ENCODE data around the gene LPAR2.

LPAR2 gene

GRCh38 chr19:19653597-19654147, 25.7 kb upstream of the LPAR2 start:
- no peaks in the 10 kb centered on the region for H3K4me1 ChIP-seq (ENCODE audit: control insufficient read depth in 2 of 2, insufficient read depth in 2 of 2, low read length in 2 of 2)
- peaks cover 79 to 83% of the 10 kb centered on the region in 2 donors for H3K36me3 ChIP-seq (ENCODE audit: control insufficient read depth in 2 of 2, insufficient read depth in 2 of 2, low read length in 2 of 2)
- H3K9me3 ChIP-seq (ENCODE audit: control insufficient read depth in 2 of 2, low read length in 2 of 2) = no peaks in the 10 kb centered on the region
- H3K27me3 ChIP-seq (ENCODE audit: control insufficient read depth in 2 of 2, insufficient read depth in 2 of 2, low read length in 2 of 2) = no peaks in the 10 kb centered on the region
- H3K4me3 ChIP-seq (ENCODE audit: low read length in 2 of 2) = no peak overlapping the region
- H3K9ac ChIP-seq (ENCODE audit: low read depth in 1 of 2, low read length in 2 of 2) = no peak overlapping the region
- no peak overlapping the region for H3K27ac ChIP-seq (ENCODE audit: low read depth in 2 of 2, low read length in 2 of 2)

DNA sequence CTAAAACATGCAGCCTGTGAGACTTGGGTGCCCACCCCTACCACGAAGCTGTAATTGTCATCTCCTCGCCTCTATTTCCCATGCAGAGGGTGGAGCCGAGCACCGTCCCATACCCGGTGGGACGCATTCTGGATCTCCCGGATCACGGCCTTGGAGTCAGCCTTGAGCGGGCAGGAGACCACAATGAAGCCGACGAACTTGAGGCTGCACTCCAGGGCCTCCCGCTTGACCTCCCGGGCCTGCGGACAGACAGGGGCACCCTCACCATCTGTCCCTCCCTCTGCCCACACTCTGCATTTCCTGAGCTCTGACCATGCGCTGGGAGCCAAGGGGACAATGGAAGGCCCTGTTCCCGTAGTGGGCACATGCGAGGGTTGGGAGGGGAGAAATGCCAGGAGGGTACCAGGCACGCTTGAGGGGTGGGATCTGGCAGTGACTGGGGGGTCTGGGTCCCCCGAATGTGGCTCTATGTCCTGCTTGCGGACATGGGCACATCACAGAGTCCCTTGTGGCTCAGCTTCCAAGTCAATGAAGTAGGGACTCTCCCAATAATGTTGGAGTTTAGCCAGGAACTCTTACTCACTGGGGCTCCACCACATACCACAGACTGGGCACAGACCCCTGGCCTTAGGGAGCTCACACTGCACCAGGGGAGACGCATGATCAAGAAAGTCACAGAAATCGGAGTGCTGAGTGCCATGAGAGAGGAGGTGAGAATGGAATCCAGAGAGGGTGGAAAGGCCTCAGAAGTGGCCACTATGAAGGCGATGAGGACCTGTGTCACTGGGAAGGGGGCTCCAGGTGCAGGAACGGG, 24.7 kb upstream of the LPAR2 start:
- Histone ChIP-seq H3K27me3 (ENCODE audit: control insufficient read depth in 2 of 2, insufficient read depth in 2 of 2, low read length in 2 of 2) (no peaks in the 10 kb centered on the region), H3K9me3 (ENCODE audit: control insufficient read depth in 2 of 2, low read length in 2 of 2) (no peaks in the 10 kb centered on the region), H3K36me3 (ENCODE audit: control insufficient read depth in 2 of 2, insufficient read depth in 2 of 2, low read length in 2 of 2) (peaks cover 74 to 79% of the 10 kb centered on the region in 2 donors), H3K9ac (ENCODE audit: low read depth in 1 of 2, low read length in 2 of 2) (no peak overlapping the region), H3K27ac (ENCODE audit: low read depth in 2 of 2, low read length in 2 of 2) (no peak overlapping the region), H3K4me3 (ENCODE audit: low read length in 2 of 2) (no peak overlapping the region), H3K4me1 (ENCODE audit: control insufficient read depth in 2 of 2, insufficient read depth in 2 of 2, low read length in 2 of 2) (no peaks in the 10 kb centered on the region)

DNA sequence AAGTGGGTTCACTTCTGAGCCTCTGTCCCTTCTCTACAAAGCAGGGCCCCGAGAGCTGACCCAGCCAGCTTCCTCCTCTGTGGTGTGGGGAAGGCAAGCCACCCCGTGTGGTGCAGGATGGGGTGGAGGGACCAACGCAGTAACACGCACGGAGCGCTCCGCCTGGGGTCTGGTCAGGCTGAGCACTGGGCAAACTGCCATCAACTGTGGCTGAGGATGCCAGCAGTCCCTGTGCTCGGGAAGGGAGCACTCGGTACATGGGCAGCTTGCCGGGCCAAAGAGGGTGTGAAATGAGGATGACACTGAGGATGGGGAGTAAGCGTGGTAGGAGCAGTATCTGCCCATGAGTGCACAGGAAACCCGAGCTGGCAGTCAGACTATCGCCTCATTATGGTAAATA, 23.1 kb upstream of the LPAR2 start:
- Histone ChIP-seq H3K4me1 (ENCODE audit: control insufficient read depth in 2 of 2, insufficient read depth in 2 of 2, low read length in 2 of 2) (no peaks in the 10 kb centered on the region), H3K27ac (ENCODE audit: low read depth in 2 of 2, low read length in 2 of 2) (no peak overlapping the region), H3K9me3 (ENCODE audit: control insufficient read depth in 2 of 2, low read length in 2 of 2) (no peaks in the 10 kb centered on the region), H3K9ac (ENCODE audit: low read depth in 1 of 2, low read length in 2 of 2) (no peak overlapping the region), H3K4me3 (ENCODE audit: low read length in 2 of 2) (no peak overlapping the region), H3K27me3 (ENCODE audit: control insufficient read depth in 2 of 2, insufficient read depth in 2 of 2, low read length in 2 of 2) (no peaks in the 10 kb centered on the region), H3K36me3 (ENCODE audit: control insufficient read depth in 2 of 2, insufficient read depth in 2 of 2, low read length in 2 of 2) (peaks cover 75 to 79% of the 10 kb centered on the region in 2 donors)

DNA sequence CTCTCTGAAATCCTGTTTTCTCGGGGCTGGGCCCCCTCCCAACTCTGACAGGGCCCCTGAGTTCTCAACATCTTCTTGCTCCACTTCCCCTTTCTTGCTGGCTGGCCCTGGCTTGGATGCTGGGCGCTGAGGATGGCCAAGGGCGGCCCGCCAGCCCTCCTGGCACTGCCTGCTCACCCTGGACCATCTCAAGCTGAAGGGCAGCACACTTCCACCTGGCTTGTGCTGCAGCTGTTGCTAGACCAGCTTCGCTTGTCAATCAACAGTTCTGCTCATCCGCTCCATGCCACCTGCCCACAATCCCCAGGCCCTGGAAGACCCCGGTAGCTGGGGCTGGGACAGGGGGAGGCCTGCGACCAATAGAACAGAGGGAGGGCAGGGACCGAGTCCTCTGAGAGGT, 22.3 kb upstream of the LPAR2 start:
- Histone ChIP-seq H3K4me1 (ENCODE audit: control insufficient read depth in 2 of 2, insufficient read depth in 2 of 2, low read length in 2 of 2) (no peaks in the 10 kb centered on the region), H3K36me3 (ENCODE audit: control insufficient read depth in 2 of 2, insufficient read depth in 2 of 2, low read length in 2 of 2) (peaks cover 76 to 78% of the 10 kb centered on the region in 2 donors), H3K27ac (ENCODE audit: low read depth in 2 of 2, low read length in 2 of 2) (no peak overlapping the region), H3K9me3 (ENCODE audit: control insufficient read depth in 2 of 2, low read length in 2 of 2) (no peaks in the 10 kb centered on the region), H3K9ac (ENCODE audit: low read depth in 1 of 2, low read length in 2 of 2) (no peak overlapping the region), H3K27me3 (ENCODE audit: control insufficient read depth in 2 of 2, insufficient read depth in 2 of 2, low read length in 2 of 2) (no peaks in the 10 kb centered on the region), H3K4me3 (ENCODE audit: low read length in 2 of 2) (no peak overlapping the region)

DNA sequence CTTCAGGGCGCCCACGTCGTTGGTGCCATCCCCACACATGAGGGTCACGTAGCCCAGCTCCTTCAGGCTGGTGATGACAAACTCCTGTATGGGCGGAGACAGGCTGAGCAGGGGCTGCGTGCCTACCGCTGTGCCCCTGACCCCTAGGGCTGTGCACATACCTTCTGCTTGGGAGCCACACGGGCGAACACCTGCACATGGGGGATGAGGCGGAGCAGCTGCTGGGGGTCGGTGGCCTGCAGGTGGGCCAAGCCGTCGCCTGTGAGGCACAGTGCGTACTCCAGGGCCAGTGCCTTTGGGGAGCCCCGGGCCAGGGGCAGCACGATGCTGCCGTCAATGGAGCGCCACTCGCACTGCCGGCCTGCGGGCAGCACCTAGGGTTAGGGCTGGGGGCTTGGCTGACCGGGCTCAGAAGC, 21.6 kb upstream of the LPAR2 start:
- no peak overlapping the region for H3K4me3 ChIP-seq (ENCODE audit: low read length in 2 of 2)
- no peaks in the 10 kb centered on the region for H3K27me3 ChIP-seq (ENCODE audit: control insufficient read depth in 2 of 2, insufficient read depth in 2 of 2, low read length in 2 of 2)
- H3K36me3 ChIP-seq (ENCODE audit: control insufficient read depth in 2 of 2, insufficient read depth in 2 of 2, low read length in 2 of 2) = peaks cover 68 to 73% of the 10 kb centered on the region in 2 donors
- H3K27ac ChIP-seq (ENCODE audit: low read depth in 2 of 2, low read length in 2 of 2) = no peak overlapping the region
- no peak overlapping the region for H3K9ac ChIP-seq (ENCODE audit: low read depth in 1 of 2, low read length in 2 of 2)
- no peaks in the 10 kb centered on the region for H3K9me3 ChIP-seq (ENCODE audit: control insufficient read depth in 2 of 2, low read length in 2 of 2)
- H3K4me1 ChIP-seq (ENCODE audit: control insufficient read depth in 2 of 2, insufficient read depth in 2 of 2, low read length in 2 of 2) = no peaks in the 10 kb centered on the region

DNA sequence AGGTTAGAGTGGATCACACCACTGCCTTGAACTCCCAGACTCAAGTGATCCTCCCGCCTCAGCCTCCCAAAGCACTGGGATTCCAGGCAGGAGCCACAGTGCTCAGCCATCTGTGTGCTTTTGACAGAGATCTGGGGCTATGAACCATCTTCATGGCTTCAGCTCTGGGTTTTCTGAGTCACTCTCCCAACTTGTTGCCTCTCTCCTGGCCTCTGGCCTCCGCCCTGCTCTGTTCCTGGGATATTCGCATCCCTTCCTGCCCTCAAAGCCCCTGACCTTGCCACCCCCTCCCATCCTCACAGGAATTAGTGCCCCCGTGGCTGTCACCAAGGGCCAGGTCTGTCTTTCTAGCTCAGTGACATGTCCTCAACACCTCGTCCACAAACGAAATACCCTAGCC, 21.1 kb upstream of the LPAR2 start:
- Histone ChIP-seq H3K27ac (ENCODE audit: low read depth in 2 of 2, low read length in 2 of 2) (no peak overlapping the region), H3K27me3 (ENCODE audit: control insufficient read depth in 2 of 2, insufficient read depth in 2 of 2, low read length in 2 of 2) (no peaks in the 10 kb centered on the region), H3K9me3 (ENCODE audit: control insufficient read depth in 2 of 2, low read length in 2 of 2) (no peaks in the 10 kb centered on the region), H3K4me3 (ENCODE audit: low read length in 2 of 2) (no peak overlapping the region), H3K4me1 (ENCODE audit: control insufficient read depth in 2 of 2, insufficient read depth in 2 of 2, low read length in 2 of 2) (no peaks in the 10 kb centered on the region), H3K36me3 (ENCODE audit: control insufficient read depth in 2 of 2, insufficient read depth in 2 of 2, low read length in 2 of 2) (peaks cover 64 to 69% of the 10 kb centered on the region in 2 donors), H3K9ac (ENCODE audit: low read depth in 1 of 2, low read length in 2 of 2) (no peak overlapping the region)

GRCh38 chr19:19647037-19647835, 19.2 kb upstream of the LPAR2 start:
- Histone ChIP-seq H3K27ac (ENCODE audit: low read depth in 2 of 2, low read length in 2 of 2) (no peak overlapping the region), H3K27me3 (ENCODE audit: control insufficient read depth in 2 of 2, insufficient read depth in 2 of 2, low read length in 2 of 2) (no peaks in the 10 kb centered on the region), H3K9me3 (ENCODE audit: control insufficient read depth in 2 of 2, low read length in 2 of 2) (no peaks in the 10 kb centered on the region), H3K36me3 (ENCODE audit: control insufficient read depth in 2 of 2, insufficient read depth in 2 of 2, low read length in 2 of 2) (peaks cover 49 to 54% of the 10 kb centered on the region in 2 donors), H3K4me1 (ENCODE audit: control insufficient read depth in 2 of 2, insufficient read depth in 2 of 2, low read length in 2 of 2) (peaks cover 0 to 5% of the 10 kb centered on the region in 2 donors), H3K9ac (ENCODE audit: low read depth in 1 of 2, low read length in 2 of 2) (no peak overlapping the region), H3K4me3 (ENCODE audit: low read length in 2 of 2) (no peak overlapping the region)

GRCh38 chr19:19645233-19645870, 17.3 kb upstream of the LPAR2 start:
- no peaks in the 10 kb centered on the region for H3K9me3 ChIP-seq (ENCODE audit: control insufficient read depth in 2 of 2, low read length in 2 of 2)
- H3K27ac ChIP-seq (ENCODE audit: low read depth in 2 of 2, low read length in 2 of 2) = no peak overlapping the region
- no peaks in the 10 kb centered on the region for H3K27me3 ChIP-seq (ENCODE audit: control insufficient read depth in 2 of 2, insufficient read depth in 2 of 2, low read length in 2 of 2)
- H3K9ac ChIP-seq (ENCODE audit: low read depth in 1 of 2, low read length in 2 of 2) = no peak overlapping the region
- H3K4me3 ChIP-seq (ENCODE audit: low read length in 2 of 2) = no peak overlapping the region
- peaks cover 0 to 5% of the 10 kb centered on the region in 2 donors for H3K4me1 ChIP-seq (ENCODE audit: control insufficient read depth in 2 of 2, insufficient read depth in 2 of 2, low read length in 2 of 2)
- peaks cover 31 to 37% of the 10 kb centered on the region in 2 donors for H3K36me3 ChIP-seq (ENCODE audit: control insufficient read depth in 2 of 2, insufficient read depth in 2 of 2, low read length in 2 of 2)

DNA sequence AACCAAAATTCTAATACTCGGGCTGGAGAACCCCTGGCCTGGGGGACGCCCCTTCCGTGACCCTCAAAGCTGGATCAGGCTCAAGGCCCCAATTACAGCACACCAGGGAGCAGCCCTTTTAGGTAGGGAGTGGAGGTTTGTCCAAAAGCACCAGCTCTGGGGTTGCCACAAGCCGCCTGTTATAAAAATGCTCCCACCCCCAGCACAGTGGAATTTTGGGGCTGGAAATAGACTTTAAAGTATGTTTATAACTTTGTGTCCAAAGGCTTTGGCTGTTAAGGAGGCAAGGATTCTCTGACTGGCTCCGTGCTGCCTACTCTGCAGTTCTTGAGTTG, 16.0 kb upstream of the LPAR2 start:
- peaks cover 0 to 5% of the 10 kb centered on the region in 2 donors for H3K4me1 ChIP-seq (ENCODE audit: control insufficient read depth in 2 of 2, insufficient read depth in 2 of 2, low read length in 2 of 2)
- peak overlapping the region; percentile 79 to 93 for H3K4me3 ChIP-seq (ENCODE audit: low read length in 2 of 2)
- H3K9me3 ChIP-seq (ENCODE audit: control insufficient read depth in 2 of 2, low read length in 2 of 2) = no peaks in the 10 kb centered on the region
- no peaks in the 10 kb centered on the region for H3K27me3 ChIP-seq (ENCODE audit: control insufficient read depth in 2 of 2, insufficient read depth in 2 of 2, low read length in 2 of 2)
- H3K27ac ChIP-seq (ENCODE audit: low read depth in 2 of 2, low read length in 2 of 2) = peak overlapping the region; percentile 88 to 91
- peaks cover 23 to 30% of the 10 kb centered on the region in 2 donors for H3K36me3 ChIP-seq (ENCODE audit: control insufficient read depth in 2 of 2, insufficient read depth in 2 of 2, low read length in 2 of 2)
- peak overlapping the region in 1 of 2 donors; percentile 77 for H3K9ac ChIP-seq (ENCODE audit: low read depth in 1 of 2, low read length in 2 of 2)

All from mucosa of rectum (tissue), 2 donors.